SU-DHL-6 (cell line): ENCODE data around the gene SESN3.

Experiments
- H2AFZ ChIP-seq: fragments of 200-600 bp; sonication (generic); 2 replicates; pipeline ENCODE4 v1.6.1; 2014; ENCODE audit warnings: low read depth, mild to moderate bottlenecking, moderate library complexity, mixed read lengths, antibody characterized with exemption, low read length; ENCODE audit not compliant: severe bottlenecking
- H3F3A ChIP-seq: fragments of 200-600 bp; shearing (Covaris generic); 2 replicates; pipeline ENCODE4 v1.6.0; 2016; ENCODE audit warnings: antibody characterized with exemption, mild to moderate bottlenecking; ENCODE audit not compliant: insufficient read depth
- H3K27ac ChIP-seq: fragments of 200-600 bp; sonication (generic); 2 replicates; pipeline ENCODE4 v1.5.1; 2016; ENCODE audit warnings: low read depth, mild to moderate bottlenecking, low read length, moderate library complexity, mixed read lengths
- H3K27me3 ChIP-seq: fragments of 200-600 bp; sonication (generic), shearing (Covaris generic); 2 replicates; pipeline ENCODE4 v1.6.0; 2014; ENCODE audit warnings: mild to moderate bottlenecking, low read length
- H3K36me3 ChIP-seq: fragments of 200-600 bp; sonication (generic); 2 replicates; pipeline ENCODE4 v1.6.1; 2014; ENCODE audit warnings: mild to moderate bottlenecking, low read length, mixed read lengths
- H3K4me2 ChIP-seq: fragments of 300-600, 200-600 bp; shearing (Covaris generic), sonication (generic); 2 replicates; pipeline ENCODE4 v1.6.0; 2014; ENCODE audit warnings: low read length, low read depth, mild to moderate bottlenecking; ENCODE audit not compliant: poor library complexity, severe bottlenecking
- H3K4me3 ChIP-seq: fragments of 200-600 bp; sonication (generic); 2 replicates; pipeline ENCODE4 v1.5.1; 2014; ENCODE audit warnings: antibody characterized with exemption, low read length, mild to moderate bottlenecking, mixed read lengths; ENCODE audit not compliant: insufficient read depth, poor library complexity, severe bottlenecking
- H3K79me2 ChIP-seq: fragments of 200-600 bp; sonication (generic); 2 replicates; pipeline ENCODE4 v1.6.1; 2014; ENCODE audit warnings: mild to moderate bottlenecking, low read length, moderate library complexity; ENCODE audit not compliant: insufficient read depth
- H3K9ac ChIP-seq: fragments of 200-600 bp; sonication (generic); 2 replicates; pipeline ENCODE4 v1.7.0; 2014; ENCODE audit warnings: mild to moderate bottlenecking, low read length
- H3K9me2 ChIP-seq: fragments of 200-600 bp; sonication (generic); replicated peaks from 2 replicates; pipeline ENCODE4 v1.6.1; 2014; ENCODE audit warnings: low read length; ENCODE audit not compliant: insufficient read depth
- H3K9me3 ChIP-seq: fragments of 200-600 bp; sonication (generic); 2 replicates; pipeline ENCODE4 v1.6.1; 2014; ENCODE audit warnings: low read length, mixed read lengths; ENCODE audit not compliant: insufficient read depth
- H4K20me1 ChIP-seq: fragments of 200-600 bp; sonication (generic); 2 replicates; pipeline ENCODE4 v1.6.1; 2014; ENCODE audit warnings: low read depth, mild to moderate bottlenecking, antibody characterized with exemption, low read length, moderate library complexity, mixed read lengths
- EZH2phosphoT487 ChIP-seq: fragments of 200-600 bp; sonication (generic), shearing (Covaris generic); conservative IDR thresholded peaks from 2 replicates; pipeline ENCODE4 v1.6.1; 2018; ENCODE audit warnings: mild to moderate bottlenecking, antibody characterized with exemption, low read length, moderate library complexity, mixed read lengths
- TF ChIP-seq, protein P1 (sequence below): fragments of 200-600 bp; sonication (generic); IDR thresholded peaks from one replicate; pipeline ENCODE4 v1.5.1; 2017; ENCODE audit warnings: antibody characterized with exemption, mild to moderate bottlenecking, low read length, moderate library complexity; ENCODE audit not compliant: insufficient read depth, poor library complexity, severe bottlenecking

Gene SESN3

DNA sequence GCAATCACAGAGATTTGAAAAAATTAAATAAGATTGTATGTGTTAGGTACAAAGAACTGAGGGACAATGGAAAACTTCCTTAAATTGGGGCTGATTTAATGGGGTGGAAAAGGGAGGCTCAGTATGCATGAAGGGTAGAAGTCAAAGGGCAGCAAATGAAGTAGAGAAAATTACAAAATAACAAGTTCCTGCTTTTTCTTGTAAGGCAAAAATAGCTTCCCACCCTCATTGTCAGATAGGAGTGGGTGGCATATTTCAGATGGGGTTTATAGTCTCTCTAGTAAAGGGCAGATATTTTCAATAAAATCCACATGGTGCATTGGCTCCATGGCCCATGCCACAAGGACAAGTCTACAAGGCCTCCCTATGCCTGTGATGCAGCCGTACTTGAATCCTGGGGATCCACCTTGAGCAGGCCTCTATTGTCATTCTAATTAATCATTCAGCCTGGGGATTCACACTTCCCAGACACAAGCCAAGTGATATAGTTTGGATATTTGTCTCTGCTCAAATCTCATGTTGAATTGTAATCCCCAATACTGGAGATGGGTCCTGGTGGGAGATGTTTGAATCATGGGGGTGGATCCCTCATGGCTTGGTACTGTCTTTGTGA, 36.7 kb upstream of the SESN3 start:
- no peak overlapping the region for H2AFZ ChIP-seq
- no peak overlapping the region for H3K27ac ChIP-seq
- no peak overlapping the region for H3K9ac ChIP-seq
- H3F3A ChIP-seq, result no peaks in the 10 kb centered on the region
- TF ChIP-seq EZH2phosphoT487, result no peak
- TF ChIP-seq, protein P1, sequence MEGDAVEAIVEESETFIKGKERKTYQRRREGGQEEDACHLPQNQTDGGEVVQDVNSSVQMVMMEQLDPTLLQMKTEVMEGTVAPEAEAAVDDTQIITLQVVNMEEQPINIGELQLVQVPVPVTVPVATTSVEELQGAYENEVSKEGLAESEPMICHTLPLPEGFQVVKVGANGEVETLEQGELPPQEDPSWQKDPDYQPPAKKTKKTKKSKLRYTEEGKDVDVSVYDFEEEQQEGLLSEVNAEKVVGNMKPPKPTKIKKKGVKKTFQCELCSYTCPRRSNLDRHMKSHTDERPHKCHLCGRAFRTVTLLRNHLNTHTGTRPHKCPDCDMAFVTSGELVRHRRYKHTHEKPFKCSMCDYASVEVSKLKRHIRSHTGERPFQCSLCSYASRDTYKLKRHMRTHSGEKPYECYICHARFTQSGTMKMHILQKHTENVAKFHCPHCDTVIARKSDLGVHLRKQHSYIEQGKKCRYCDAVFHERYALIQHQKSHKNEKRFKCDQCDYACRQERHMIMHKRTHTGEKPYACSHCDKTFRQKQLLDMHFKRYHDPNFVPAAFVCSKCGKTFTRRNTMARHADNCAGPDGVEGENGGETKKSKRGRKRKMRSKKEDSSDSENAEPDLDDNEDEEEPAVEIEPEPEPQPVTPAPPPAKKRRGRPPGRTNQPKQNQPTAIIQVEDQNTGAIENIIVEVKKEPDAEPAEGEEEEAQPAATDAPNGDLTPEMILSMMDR, result no peak
- no peak overlapping the region for H3K4me3 ChIP-seq
- no peaks in the 10 kb centered on the region for H3K27me3 ChIP-seq
- H3K79me2 ChIP-seq, result no peaks in the 10 kb centered on the region
- H3K36me3 ChIP-seq, result no peaks in the 10 kb centered on the region
- no peaks in the 10 kb centered on the region for H3K9me2 ChIP-seq
- H3K9me3 ChIP-seq, result no peaks in the 10 kb centered on the region
- H4K20me1 ChIP-seq, result no peaks in the 10 kb centered on the region
- H3K4me2 ChIP-seq, result no peak overlapping the region

DNA sequence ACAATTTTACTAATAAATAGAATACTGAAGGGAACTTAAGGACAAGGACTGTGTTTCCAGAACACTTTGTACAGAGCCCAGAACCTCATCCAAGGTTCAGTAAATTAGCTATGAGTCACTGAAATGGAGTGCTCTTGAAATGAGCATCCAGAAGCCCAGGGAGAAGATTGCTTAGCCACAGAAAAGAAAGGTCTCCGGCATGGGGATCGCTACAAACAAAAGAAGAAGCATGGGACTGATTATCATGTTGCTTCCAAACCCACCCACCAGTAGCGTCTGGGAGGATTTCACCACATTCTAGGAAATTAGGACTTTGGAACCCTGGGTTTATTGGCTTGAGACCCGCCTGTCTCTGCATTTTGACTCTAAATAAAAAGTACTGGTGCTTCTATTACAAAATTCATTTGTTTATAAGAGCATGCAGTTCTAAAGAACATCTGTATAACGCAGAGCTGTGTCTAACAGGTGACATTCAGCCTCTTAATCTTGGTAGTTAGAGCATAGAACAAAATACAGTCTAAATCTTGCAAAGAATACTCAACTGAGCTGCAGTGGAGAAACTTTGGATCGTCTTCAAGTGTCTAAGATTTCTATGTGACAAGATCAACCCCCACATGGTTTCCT, 35.9 kb upstream of the SESN3 start:
- TF ChIP-seq, protein P1, result no peak
- TF ChIP-seq EZH2phosphoT487, result no peak
- Histone ChIP-seq H3K4me3 (no peak overlapping the region), H3K79me2 (no peaks in the 10 kb centered on the region), H3F3A (no peaks in the 10 kb centered on the region), H3K4me2 (no peak overlapping the region), H3K9me2 (no peaks in the 10 kb centered on the region), H3K9me3 (no peaks in the 10 kb centered on the region), H4K20me1 (no peaks in the 10 kb centered on the region), H3K27ac (no peak overlapping the region), H3K27me3 (no peaks in the 10 kb centered on the region), H2AFZ (no peak overlapping the region), H3K36me3 (no peaks in the 10 kb centered on the region), H3K9ac (no peak overlapping the region)

DNA sequence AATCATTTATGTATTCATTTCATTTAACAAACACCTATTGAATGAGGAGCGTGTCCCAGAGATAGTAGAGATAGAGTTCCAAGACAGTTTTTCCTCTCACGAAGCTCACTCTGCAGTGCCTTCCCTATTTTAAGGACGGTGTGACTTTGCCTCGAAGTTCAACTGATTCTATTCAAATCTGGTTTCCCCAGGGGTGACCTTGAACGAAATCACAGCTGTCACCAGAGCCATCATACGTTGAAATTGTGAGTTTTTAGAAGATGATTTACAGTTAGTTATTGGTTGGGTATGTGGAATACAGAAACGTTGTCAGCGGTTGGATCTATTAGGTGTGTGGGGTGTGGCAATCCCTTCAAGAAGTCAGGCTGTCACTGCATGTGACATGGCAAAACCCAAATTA, 33.9 kb upstream of the SESN3 start:
- Histone ChIP-seq H3K27ac (no peak overlapping the region), H3K9me3 (no peaks in the 10 kb centered on the region), H3K4me2 (no peak overlapping the region), H3K27me3 (no peaks in the 10 kb centered on the region), H3K9ac (no peak overlapping the region), H4K20me1 (no peaks in the 10 kb centered on the region), H3F3A (no peaks in the 10 kb centered on the region), H3K9me2 (no peaks in the 10 kb centered on the region), H3K79me2 (no peaks in the 10 kb centered on the region), H2AFZ (no peak overlapping the region), H3K36me3 (no peaks in the 10 kb centered on the region), H3K4me3 (no peak overlapping the region)
- TF ChIP-seq, protein P1, result no peak
- TF ChIP-seq EZH2phosphoT487, result no peak
